OCI-LY7 (cell line): Measurements from ENCODE around the gene ZBTB47.

Experiments
- CTCF ChIP-seq: fragments of 200-600 bp; sonication (generic); conservative IDR thresholded peaks from 2 replicates; pipeline ENCODE4 v1.5.1; 2014; ENCODE audit warnings: mild to moderate bottlenecking, antibody characterized with exemption, low read length, moderate library complexity, mixed read lengths
- EZH2phosphoT487 ChIP-seq: fragments of 200-600 bp; sonication (generic); IDR thresholded peaks from 2 replicates; pipeline ENCODE4 v1.6.1; 2018; ENCODE audit warnings: low read depth, borderline replicate concordance, mild to moderate bottlenecking, mixed run types, antibody characterized with exemption, low read length, moderate library complexity, mixed read lengths

- TF ChIP-seq CTCF, result no peak
- no peak for TF ChIP-seq EZH2phosphoT487
Measured at GRCh38 chr3:42659451-42660130, 6.1 kb downstream of the ZBTB47 start.
